Right lobe of liver (tissue), 4 donors: Measurements from ENCODE around the gene NMD3.

Experiments
- CTCF ChIP-seq, 4 donors: fragments of 200-600 bp in 3 of 4; fragments of 450-650 bp in 1 of 4; IDR thresholded peaks; one replicate each; pipeline versions ENCODE4 v1.5.1 to v1.8.0; 2016 to 2022; ENCODE audit warnings: antibody characterized with exemption in 4 of 4, mild to moderate bottlenecking in 2 of 4
- POLR2A ChIP-seq: fragments of 450-650 bp; IDR thresholded peaks from one replicate; pipeline ENCODE4 v1.6.1; 2017; ENCODE audit warnings: antibody characterized with exemption, mild to moderate bottlenecking
- donor health status: DM: no; HTN: no; CAD: no.
- donor health status: DM: no; HTN: no; CAD: no.
- donor health status: DM: no; HTN: yes; CAD: no.

- TF ChIP-seq CTCF (IDR thresholded peaks at IDR 0.05) (peak; percentile 49 to 65 (median 54)), POLR2A (no peak)
These were observed 53.7 kb downstream of the NMD3 start for GRCh38 chr3:161274691-161275298.
